ENCODE measurements around the gene ARHGAP15.

ARHGAP15 gene

DNA sequence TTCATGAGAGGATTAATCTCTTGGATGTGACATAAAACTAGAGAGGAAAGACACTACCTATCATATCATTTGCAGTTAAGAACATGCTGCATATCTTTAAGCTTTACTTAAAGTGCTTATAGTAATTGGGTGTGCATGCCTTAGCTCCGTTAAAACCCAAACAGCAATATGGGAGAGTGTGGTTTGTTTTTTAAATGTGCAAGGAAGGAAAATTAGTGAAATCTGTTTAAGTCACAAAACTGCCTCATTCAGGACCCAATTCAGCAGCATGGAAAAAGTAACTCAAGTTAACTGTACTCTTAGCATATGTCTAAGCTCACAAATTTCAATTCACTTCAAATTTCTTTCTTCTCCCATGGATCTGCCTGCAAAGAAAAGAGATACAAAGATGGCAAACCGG lies 182.2 kb downstream of the ARHGAP15 start:
- H3K36me3 ChIP-seq (ENCODE audit: control insufficient read depth, insufficient read depth, low read length): no peaks in the 10 kb centered on the region
- no peaks in the 10 kb centered on the region for H3K9me3 ChIP-seq (ENCODE audit: control insufficient read depth, insufficient read depth, low read length)
- no peak overlapping the region for H3K9ac ChIP-seq (ENCODE audit: low read depth, low read length)
- H3K4me1 ChIP-seq (ENCODE audit: control insufficient read depth, insufficient read depth, low read length): no peaks in the 10 kb centered on the region
- no peak overlapping the region for H3K4me3 ChIP-seq (ENCODE audit: low read depth, low read length)
- H3K27ac ChIP-seq (ENCODE audit: low read depth, low read length): no peak overlapping the region
- H3K27me3 ChIP-seq (ENCODE audit: control insufficient read depth, insufficient read depth, low read length): no peaks in the 10 kb centered on the region

DNA sequence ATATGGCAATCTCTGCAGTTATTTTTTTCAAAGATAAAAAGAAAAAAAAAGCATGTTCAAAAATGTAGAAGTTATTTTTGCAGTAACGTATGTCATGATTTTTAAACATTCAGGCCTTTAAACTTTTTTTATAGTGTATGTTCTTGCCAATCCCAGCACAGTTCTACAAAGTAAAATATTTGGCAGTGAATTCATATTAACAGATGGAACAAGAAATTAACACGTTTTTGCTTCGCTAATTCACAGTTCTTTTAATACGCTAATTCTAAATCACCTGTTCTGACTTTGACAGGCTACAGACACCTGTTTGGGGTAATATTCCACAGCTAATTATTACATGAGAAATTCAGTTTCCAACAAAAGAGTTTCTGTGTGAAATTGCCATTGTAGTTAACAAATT lies 183.2 kb downstream of the ARHGAP15 start:
- Histone ChIP-seq H3K4me3 (ENCODE audit: low read depth, low read length) (no peak overlapping the region), H3K27ac (ENCODE audit: low read depth, low read length) (no peak overlapping the region), H3K36me3 (ENCODE audit: control insufficient read depth, insufficient read depth, low read length) (no peaks in the 10 kb centered on the region), H3K9ac (ENCODE audit: low read depth, low read length) (no peak overlapping the region), H3K27me3 (ENCODE audit: control insufficient read depth, insufficient read depth, low read length) (no peaks in the 10 kb centered on the region), H3K9me3 (ENCODE audit: control insufficient read depth, insufficient read depth, low read length) (no peaks in the 10 kb centered on the region), H3K4me1 (ENCODE audit: control insufficient read depth, insufficient read depth, low read length) (no peaks in the 10 kb centered on the region)

DNA sequence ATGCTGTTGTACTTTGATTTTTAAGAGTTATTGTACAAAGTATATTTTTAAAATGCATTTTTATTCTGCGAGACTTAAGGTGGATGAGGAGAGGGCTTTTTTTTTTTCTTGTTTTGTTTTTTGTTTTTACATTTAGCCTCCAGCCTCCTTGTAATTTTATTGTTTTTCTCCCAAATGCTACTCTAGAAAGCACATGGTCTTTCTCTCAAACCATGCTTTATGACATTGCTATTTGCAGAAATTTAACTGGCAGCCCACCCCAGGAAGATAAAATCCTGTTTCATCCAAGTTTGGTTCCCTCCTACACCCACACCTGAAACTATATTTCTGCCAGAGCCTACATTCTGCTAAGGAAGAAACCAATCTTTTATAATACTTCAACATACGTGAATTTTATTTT lies 184.6 kb downstream of the ARHGAP15 start:
- no peaks in the 10 kb centered on the region for H3K4me1 ChIP-seq (ENCODE audit: control insufficient read depth, insufficient read depth, low read length)
- H3K9ac ChIP-seq (ENCODE audit: low read depth, low read length): no peak overlapping the region
- H3K4me3 ChIP-seq (ENCODE audit: low read depth, low read length): no peak overlapping the region
- H3K9me3 ChIP-seq (ENCODE audit: control insufficient read depth, insufficient read depth, low read length): no peaks in the 10 kb centered on the region
- H3K36me3 ChIP-seq (ENCODE audit: control insufficient read depth, insufficient read depth, low read length): no peaks in the 10 kb centered on the region
- H3K27me3 ChIP-seq (ENCODE audit: control insufficient read depth, insufficient read depth, low read length): no peaks in the 10 kb centered on the region
- no peak overlapping the region for H3K27ac ChIP-seq (ENCODE audit: low read depth, low read length)

GRCh38 chr2:143321994-143322393 lies 192.8 kb downstream of the ARHGAP15 start:
- H3K9ac ChIP-seq (ENCODE audit: low read depth, low read length): no peak overlapping the region
- no peaks in the 10 kb centered on the region for H3K27me3 ChIP-seq (ENCODE audit: control insufficient read depth, insufficient read depth, low read length)
- no peak overlapping the region for H3K4me3 ChIP-seq (ENCODE audit: low read depth, low read length)
- no peaks in the 10 kb centered on the region for H3K36me3 ChIP-seq (ENCODE audit: control insufficient read depth, insufficient read depth, low read length)
- H3K9me3 ChIP-seq (ENCODE audit: control insufficient read depth, insufficient read depth, low read length): no peaks in the 10 kb centered on the region
- H3K4me1 ChIP-seq (ENCODE audit: control insufficient read depth, insufficient read depth, low read length): no peaks in the 10 kb centered on the region
- H3K27ac ChIP-seq (ENCODE audit: low read depth, low read length): no peak overlapping the region

- H3K9me3 ChIP-seq (ENCODE audit: control insufficient read depth, insufficient read depth, low read length): no peaks in the 10 kb centered on the region
- H3K27ac ChIP-seq (ENCODE audit: low read depth, low read length): no peak overlapping the region
- no peaks in the 10 kb centered on the region for H3K36me3 ChIP-seq (ENCODE audit: control insufficient read depth, insufficient read depth, low read length)
- H3K4me1 ChIP-seq (ENCODE audit: control insufficient read depth, insufficient read depth, low read length): no peaks in the 10 kb centered on the region
- H3K9ac ChIP-seq (ENCODE audit: low read depth, low read length): no peak overlapping the region
- H3K27me3 ChIP-seq (ENCODE audit: control insufficient read depth, insufficient read depth, low read length): no peaks in the 10 kb centered on the region
- H3K4me3 ChIP-seq (ENCODE audit: low read depth, low read length): no peak overlapping the region
These were observed 200.1 kb downstream of the ARHGAP15 start for GRCh38 chr2:143329288-143329687.

DNA sequence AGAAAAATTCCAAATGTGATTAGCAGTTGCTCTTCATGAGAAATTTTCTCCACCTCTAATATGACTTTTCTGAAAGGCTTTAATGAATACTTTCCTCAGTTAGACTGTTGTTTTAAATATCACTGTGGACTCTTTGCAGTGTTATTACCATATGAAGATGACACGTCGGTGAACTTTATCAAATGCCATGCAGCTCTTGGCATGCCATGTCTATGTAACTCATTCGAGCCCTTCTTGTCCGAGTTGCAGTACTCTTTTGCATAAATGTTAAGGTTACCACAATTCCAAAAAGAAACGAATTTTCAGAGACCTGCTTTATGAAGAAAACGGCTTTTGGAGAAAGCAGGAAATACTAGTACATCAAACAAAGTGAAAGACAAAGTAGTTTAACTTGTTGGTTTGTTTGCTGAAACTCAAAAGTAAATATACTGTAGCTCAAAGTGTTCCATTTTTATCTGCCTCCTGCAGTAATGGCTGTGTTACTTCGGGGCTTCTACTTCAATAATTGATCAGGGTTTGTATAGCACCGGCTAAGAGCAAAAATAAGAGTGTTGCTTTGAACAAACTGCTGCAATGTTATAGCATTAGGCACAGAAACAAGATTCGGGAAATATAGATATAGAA lies 204.1 kb downstream of the ARHGAP15 start:
- no peaks in the 10 kb centered on the region for H3K36me3 ChIP-seq (ENCODE audit: control insufficient read depth, insufficient read depth, low read length)
- H3K9ac ChIP-seq (ENCODE audit: low read depth, low read length): no peak overlapping the region
- no peaks in the 10 kb centered on the region for H3K4me1 ChIP-seq (ENCODE audit: control insufficient read depth, insufficient read depth, low read length)
- H3K27me3 ChIP-seq (ENCODE audit: control insufficient read depth, insufficient read depth, low read length): no peaks in the 10 kb centered on the region
- H3K9me3 ChIP-seq (ENCODE audit: control insufficient read depth, insufficient read depth, low read length): no peaks in the 10 kb centered on the region
- H3K27ac ChIP-seq (ENCODE audit: low read depth, low read length): no peak overlapping the region
- H3K4me3 ChIP-seq (ENCODE audit: low read depth, low read length): no peak overlapping the region

GRCh38 chr2:143333847-143334246 lies 204.6 kb downstream of the ARHGAP15 start:
- Histone ChIP-seq H3K4me1 (ENCODE audit: control insufficient read depth, insufficient read depth, low read length) (no peaks in the 10 kb centered on the region), H3K36me3 (ENCODE audit: control insufficient read depth, insufficient read depth, low read length) (no peaks in the 10 kb centered on the region), H3K4me3 (ENCODE audit: low read depth, low read length) (no peak overlapping the region), H3K27me3 (ENCODE audit: control insufficient read depth, insufficient read depth, low read length) (no peaks in the 10 kb centered on the region), H3K9ac (ENCODE audit: low read depth, low read length) (no peak overlapping the region), H3K27ac (ENCODE audit: low read depth, low read length) (no peak overlapping the region), H3K9me3 (ENCODE audit: control insufficient read depth, insufficient read depth, low read length) (no peaks in the 10 kb centered on the region)

DNA sequence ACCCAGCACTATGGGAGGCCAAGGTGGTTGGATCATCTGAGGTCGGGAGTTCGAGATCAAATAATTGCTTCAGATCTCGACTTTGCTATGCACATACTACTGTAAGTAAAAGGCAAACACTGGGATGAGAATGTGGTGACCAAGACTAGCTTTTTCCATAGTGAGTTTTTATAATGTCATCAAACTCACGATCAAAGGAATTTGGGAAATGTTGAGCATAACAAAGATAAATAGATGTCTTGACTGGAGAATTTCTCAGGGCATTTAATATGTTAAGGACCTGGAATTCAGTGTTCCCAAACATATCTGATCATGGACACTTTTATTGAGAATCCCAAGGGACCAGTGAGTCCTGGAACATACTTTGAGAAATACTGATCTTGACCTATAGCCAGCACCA lies 205.6 kb downstream of the ARHGAP15 start:
- Histone ChIP-seq H3K9ac (ENCODE audit: low read depth, low read length) (no peak overlapping the region), H3K4me3 (ENCODE audit: low read depth, low read length) (no peak overlapping the region), H3K27ac (ENCODE audit: low read depth, low read length) (no peak overlapping the region), H3K36me3 (ENCODE audit: control insufficient read depth, insufficient read depth, low read length) (no peaks in the 10 kb centered on the region), H3K9me3 (ENCODE audit: control insufficient read depth, insufficient read depth, low read length) (no peaks in the 10 kb centered on the region), H3K4me1 (ENCODE audit: control insufficient read depth, insufficient read depth, low read length) (no peaks in the 10 kb centered on the region), H3K27me3 (ENCODE audit: control insufficient read depth, insufficient read depth, low read length) (no peaks in the 10 kb centered on the region)

DNA sequence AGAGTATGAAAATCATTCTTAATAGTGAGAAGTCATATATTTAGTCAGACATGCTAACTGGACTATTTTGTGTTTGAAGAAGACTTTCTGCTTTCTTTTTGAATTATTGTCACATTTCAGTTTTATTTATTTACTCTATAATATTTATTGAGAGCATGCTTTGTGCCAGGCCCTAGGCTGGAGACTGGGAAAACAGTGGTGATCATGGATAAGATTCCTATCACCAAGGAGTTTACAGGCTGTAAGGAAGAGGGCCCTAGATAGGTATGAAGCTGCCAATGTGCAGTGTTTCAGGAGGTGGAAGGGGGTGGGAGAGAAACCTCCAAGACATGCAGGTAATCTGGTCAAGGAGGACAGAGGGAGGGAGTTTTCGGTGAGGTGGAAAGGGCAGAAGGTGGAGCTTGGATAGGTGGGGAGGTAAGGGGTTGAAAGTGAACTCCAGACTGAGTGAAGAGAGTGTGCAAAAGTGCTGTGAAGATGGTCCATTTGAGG lies 207.5 kb downstream of the ARHGAP15 start:
- H3K27me3 ChIP-seq (ENCODE audit: control insufficient read depth, insufficient read depth, low read length): no peaks in the 10 kb centered on the region
- H3K9me3 ChIP-seq (ENCODE audit: control insufficient read depth, insufficient read depth, low read length): no peaks in the 10 kb centered on the region
- H3K36me3 ChIP-seq (ENCODE audit: control insufficient read depth, insufficient read depth, low read length): no peaks in the 10 kb centered on the region
- no peak overlapping the region for H3K9ac ChIP-seq (ENCODE audit: low read depth, low read length)
- peaks cover 9% of the 10 kb centered on the region for H3K4me1 ChIP-seq (ENCODE audit: control insufficient read depth, insufficient read depth, low read length)
- H3K27ac ChIP-seq (ENCODE audit: low read depth, low read length): no peak overlapping the region
- H3K4me3 ChIP-seq (ENCODE audit: low read depth, low read length): no peak overlapping the region

DNA sequence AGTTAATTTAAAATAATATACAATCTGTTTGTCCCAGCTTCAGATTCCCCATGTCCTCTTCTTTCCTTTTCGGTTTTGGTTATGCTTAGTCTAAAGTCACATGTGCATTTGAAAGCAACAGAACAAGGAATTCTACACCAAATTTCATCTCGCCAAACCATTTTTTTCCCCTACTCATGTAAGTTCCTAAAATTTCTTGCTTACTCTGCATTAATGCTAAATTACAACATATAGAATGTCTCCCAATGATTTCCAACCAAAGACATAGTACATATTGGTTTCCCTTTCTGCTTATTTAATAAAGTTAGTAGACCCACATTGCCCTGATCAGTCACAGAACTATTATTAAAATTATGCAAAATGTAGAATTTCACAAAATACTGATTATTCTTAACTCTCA lies 212.3 kb downstream of the ARHGAP15 start:
- no peaks in the 10 kb centered on the region for H3K36me3 ChIP-seq (ENCODE audit: control insufficient read depth, insufficient read depth, low read length)

GRCh38 chr2:143344780-143345179 lies 215.6 kb downstream of the ARHGAP15 start:
- Histone ChIP-seq H3K27me3 (ENCODE audit: control insufficient read depth, insufficient read depth, low read length) (no peaks in the 10 kb centered on the region), H3K9ac (ENCODE audit: low read depth, low read length) (no peak overlapping the region), H3K9me3 (ENCODE audit: control insufficient read depth, insufficient read depth, low read length) (no peaks in the 10 kb centered on the region), H3K27ac (ENCODE audit: low read depth, low read length) (no peak overlapping the region), H3K36me3 (ENCODE audit: control insufficient read depth, insufficient read depth, low read length) (no peaks in the 10 kb centered on the region), H3K4me3 (ENCODE audit: low read depth, low read length) (no peak overlapping the region), H3K4me1 (ENCODE audit: control insufficient read depth, insufficient read depth, low read length) (peaks cover 54% of the 10 kb centered on the region)

More for the DNA sequence above, 212.3 kb downstream of the ARHGAP15 start:
- no peak overlapping the region for H3K4me3 ChIP-seq (ENCODE audit: low read depth, low read length)
- H3K27me3 ChIP-seq (ENCODE audit: control insufficient read depth, insufficient read depth, low read length): no peaks in the 10 kb centered on the region
- peaks cover 27% of the 10 kb centered on the region for H3K4me1 ChIP-seq (ENCODE audit: control insufficient read depth, insufficient read depth, low read length)
- H3K9ac ChIP-seq (ENCODE audit: low read depth, low read length): no peak overlapping the region
- H3K9me3 ChIP-seq (ENCODE audit: control insufficient read depth, insufficient read depth, low read length): no peaks in the 10 kb centered on the region
- no peak overlapping the region for H3K27ac ChIP-seq (ENCODE audit: low read depth, low read length)
